ENCODE results near the gene PLAGL1. TPM values are rescaled to one million over a fixed set of nuclear protein-coding genes. Genes with fewer than 3 reads are reported as not detected.

PLAGL1 gene
- total RNA-seq, 1 experiment from 2014 or later = 0.77 TPM

- H3K36me3 ChIP-seq (ENCODE audit: insufficient read depth, low read length, poor library complexity, severe bottlenecking) = no peaks in the 10 kb centered on the region
- ChIA-PET POLR2A (ENCODE audit: low non-redundant PET) (no interaction called here), CTCF (no interaction called here)
- H3K4me1 ChIP-seq (ENCODE audit: insufficient read depth, low read length, poor library complexity, severe bottlenecking) = no peaks in the 10 kb centered on the region
- no TSS peak for BruUV-seq (replicated peaks)
- intact Hi-C loops (cut with micrococcal nuclease; ENCODE audit: unreplicated experiment) = no loop called here
- TF ChIP-seq CTCF (conservative IDR thresholded peaks at IDR 0.05; ENCODE audit: low read depth, low read length) (no peak), EZH2 (IDR thresholded peaks at IDR 0.05; ENCODE audit: borderline replicate concordance, low read depth, low read length, poor library complexity, severe bottlenecking) (no peak)
- H3K9me3 ChIP-seq (ENCODE audit: low read depth, low read length, poor library complexity, severe bottlenecking) = no peaks in the 10 kb centered on the region
- DNase-seq (ENCODE audit: low spot score) = no peak
- H3K27me3 ChIP-seq (replicated peaks; ENCODE audit: insufficient read depth, low read depth, low read length, poor library complexity) = peaks cover 8% of the 10 kb centered on the region
- no peak overlapping the region for H3K4me3 ChIP-seq (ENCODE audit: low read depth, low read length, poor library complexity, severe bottlenecking)
- no peak overlapping the region for H3K27ac ChIP-seq (ENCODE audit: low read depth, low read length, poor library complexity, severe bottlenecking)
These were observed 21.5 kb downstream of the PLAGL1 start for GRCh38 chr6:143986463-143987065.

- ChIA-PET CTCF (no interaction called here), POLR2A (ENCODE audit: low non-redundant PET) (no interaction called here)
- H3K27me3 ChIP-seq (replicated peaks; ENCODE audit: insufficient read depth, low read depth, low read length, poor library complexity) = peaks cover 8% of the 10 kb centered on the region
- no peaks in the 10 kb centered on the region for H3K36me3 ChIP-seq (ENCODE audit: insufficient read depth, low read length, poor library complexity, severe bottlenecking)
- no peak for DNase-seq (ENCODE audit: low spot score)
- no TSS peak for BruUV-seq (replicated peaks)
- TF ChIP-seq EZH2 (IDR thresholded peaks at IDR 0.05; ENCODE audit: borderline replicate concordance, low read depth, low read length, poor library complexity, severe bottlenecking) (no peak), CTCF (conservative IDR thresholded peaks at IDR 0.05; ENCODE audit: low read depth, low read length) (no peak)
- no peaks in the 10 kb centered on the region for H3K4me1 ChIP-seq (ENCODE audit: insufficient read depth, low read length, poor library complexity, severe bottlenecking)
- no peak overlapping the region for H3K27ac ChIP-seq (ENCODE audit: low read depth, low read length, poor library complexity, severe bottlenecking)
- intact Hi-C loops (cut with micrococcal nuclease; ENCODE audit: unreplicated experiment) = no loop called here
- no peak overlapping the region for H3K4me3 ChIP-seq (ENCODE audit: low read depth, low read length, poor library complexity, severe bottlenecking)
- no peaks in the 10 kb centered on the region for H3K9me3 ChIP-seq (ENCODE audit: low read depth, low read length, poor library complexity, severe bottlenecking)
These were observed 23.4 kb downstream of the PLAGL1 start for GRCh38 chr6:143984666-143985065.

DNA sequence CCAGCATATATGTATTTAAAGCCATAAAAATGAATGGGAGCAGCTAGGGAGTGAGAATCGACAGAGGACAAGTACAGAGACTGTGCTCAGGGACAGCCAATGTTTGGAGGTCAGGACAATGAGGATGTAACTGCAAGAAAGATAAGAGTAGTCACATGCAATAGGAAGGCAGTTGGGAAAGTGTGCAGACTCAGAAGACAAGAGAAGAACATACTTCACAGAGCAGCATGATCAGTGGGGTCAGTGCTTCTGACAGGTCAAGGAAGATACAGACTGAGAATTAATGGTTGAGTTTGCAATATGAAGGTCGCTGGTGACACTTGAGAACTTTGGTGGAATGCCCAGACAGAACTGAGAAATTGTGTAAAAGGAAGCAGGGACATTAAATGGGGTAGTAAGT, 25.1 kb downstream of the PLAGL1 start:
- CTCF ChIA-PET = no interaction called here
- TF ChIP-seq CTCF (conservative IDR thresholded peaks at IDR 0.05; ENCODE audit: low read depth, low read length) = no peak
- TF ChIP-seq EZH2 (IDR thresholded peaks at IDR 0.05; ENCODE audit: borderline replicate concordance, low read depth, low read length, poor library complexity, severe bottlenecking) = no peak
- intact Hi-C loops (cut with micrococcal nuclease; ENCODE audit: unreplicated experiment) = no loop called here
- Histone ChIP-seq H3K36me3 (ENCODE audit: insufficient read depth, low read length, poor library complexity, severe bottlenecking) (no peaks in the 10 kb centered on the region), H3K27me3 (replicated peaks; ENCODE audit: insufficient read depth, low read depth, low read length, poor library complexity) (no peaks in the 10 kb centered on the region), H3K4me1 (ENCODE audit: insufficient read depth, low read length, poor library complexity, severe bottlenecking) (no peaks in the 10 kb centered on the region), H3K27ac (ENCODE audit: low read depth, low read length, poor library complexity, severe bottlenecking) (no peak overlapping the region), H3K4me3 (ENCODE audit: low read depth, low read length, poor library complexity, severe bottlenecking) (no peak overlapping the region), H3K9me3 (ENCODE audit: low read depth, low read length, poor library complexity, severe bottlenecking) (no peaks in the 10 kb centered on the region)
- no TSS peak for BruUV-seq (replicated peaks)
- POLR2A ChIA-PET (ENCODE audit: low non-redundant PET) = no interaction called here
- no peak for DNase-seq (ENCODE audit: low spot score)

Data from A673 (cell line).